Hepatocyte (in vitro differentiated cells): ENCODE measurements around the gene MOV10L1.

Source experiments
- EZH2phosphoT487 ChIP-seq: fragments of 200-600 bp; sonication (generic); IDR thresholded peaks from one replicate; pipeline ENCODE4 v1.6.1; 2018; ENCODE audit warnings: antibody characterized with exemption, mild to moderate bottlenecking, low read depth, moderate library complexity; ENCODE audit not compliant: unreplicated experiment, severe bottlenecking
- TF ChIP-seq, protein P1 (sequence below): fragments of 200-600 bp; sonication (generic); IDR thresholded peaks from 2 replicates; pipeline ENCODE4 v1.5.1; 2016; ENCODE audit warnings: antibody characterized with exemption, mild to moderate bottlenecking; ENCODE audit not compliant: poor library complexity

DNA sequence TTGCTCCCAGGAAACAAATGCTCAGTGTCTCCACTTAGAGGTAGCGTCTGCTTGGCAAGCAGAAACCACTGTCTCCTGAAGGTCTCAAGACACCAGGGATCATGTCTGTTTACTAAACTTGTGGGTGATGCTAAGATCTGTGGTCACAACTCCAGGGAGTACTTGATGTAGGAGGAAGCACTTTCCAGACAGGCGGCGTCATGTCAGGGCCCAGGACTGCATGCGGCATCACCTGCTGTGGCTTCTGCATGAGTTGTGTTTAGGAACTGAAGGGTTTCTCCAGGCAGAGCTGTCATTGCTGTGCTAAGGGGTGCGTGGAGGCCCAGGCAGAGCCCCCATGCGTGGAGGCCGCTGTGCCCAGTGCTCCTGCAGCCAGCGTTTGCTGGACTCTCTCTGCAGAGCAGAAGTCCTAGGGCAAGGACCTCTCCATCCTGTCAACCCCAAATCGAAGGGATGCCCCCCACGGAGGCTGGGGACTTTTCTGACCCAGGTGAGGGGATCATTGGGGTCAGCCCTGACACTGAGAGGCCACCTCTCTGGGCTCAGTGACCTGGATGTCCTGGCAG lies 72.7 kb downstream of the MOV10L1 start:
- no peak for TF ChIP-seq EZH2phosphoT487
- TF ChIP-seq, protein P1, sequence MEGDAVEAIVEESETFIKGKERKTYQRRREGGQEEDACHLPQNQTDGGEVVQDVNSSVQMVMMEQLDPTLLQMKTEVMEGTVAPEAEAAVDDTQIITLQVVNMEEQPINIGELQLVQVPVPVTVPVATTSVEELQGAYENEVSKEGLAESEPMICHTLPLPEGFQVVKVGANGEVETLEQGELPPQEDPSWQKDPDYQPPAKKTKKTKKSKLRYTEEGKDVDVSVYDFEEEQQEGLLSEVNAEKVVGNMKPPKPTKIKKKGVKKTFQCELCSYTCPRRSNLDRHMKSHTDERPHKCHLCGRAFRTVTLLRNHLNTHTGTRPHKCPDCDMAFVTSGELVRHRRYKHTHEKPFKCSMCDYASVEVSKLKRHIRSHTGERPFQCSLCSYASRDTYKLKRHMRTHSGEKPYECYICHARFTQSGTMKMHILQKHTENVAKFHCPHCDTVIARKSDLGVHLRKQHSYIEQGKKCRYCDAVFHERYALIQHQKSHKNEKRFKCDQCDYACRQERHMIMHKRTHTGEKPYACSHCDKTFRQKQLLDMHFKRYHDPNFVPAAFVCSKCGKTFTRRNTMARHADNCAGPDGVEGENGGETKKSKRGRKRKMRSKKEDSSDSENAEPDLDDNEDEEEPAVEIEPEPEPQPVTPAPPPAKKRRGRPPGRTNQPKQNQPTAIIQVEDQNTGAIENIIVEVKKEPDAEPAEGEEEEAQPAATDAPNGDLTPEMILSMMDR = no peak
